ENCODE results near the gene COMTD1.

The COMTD1 gene

DNA sequence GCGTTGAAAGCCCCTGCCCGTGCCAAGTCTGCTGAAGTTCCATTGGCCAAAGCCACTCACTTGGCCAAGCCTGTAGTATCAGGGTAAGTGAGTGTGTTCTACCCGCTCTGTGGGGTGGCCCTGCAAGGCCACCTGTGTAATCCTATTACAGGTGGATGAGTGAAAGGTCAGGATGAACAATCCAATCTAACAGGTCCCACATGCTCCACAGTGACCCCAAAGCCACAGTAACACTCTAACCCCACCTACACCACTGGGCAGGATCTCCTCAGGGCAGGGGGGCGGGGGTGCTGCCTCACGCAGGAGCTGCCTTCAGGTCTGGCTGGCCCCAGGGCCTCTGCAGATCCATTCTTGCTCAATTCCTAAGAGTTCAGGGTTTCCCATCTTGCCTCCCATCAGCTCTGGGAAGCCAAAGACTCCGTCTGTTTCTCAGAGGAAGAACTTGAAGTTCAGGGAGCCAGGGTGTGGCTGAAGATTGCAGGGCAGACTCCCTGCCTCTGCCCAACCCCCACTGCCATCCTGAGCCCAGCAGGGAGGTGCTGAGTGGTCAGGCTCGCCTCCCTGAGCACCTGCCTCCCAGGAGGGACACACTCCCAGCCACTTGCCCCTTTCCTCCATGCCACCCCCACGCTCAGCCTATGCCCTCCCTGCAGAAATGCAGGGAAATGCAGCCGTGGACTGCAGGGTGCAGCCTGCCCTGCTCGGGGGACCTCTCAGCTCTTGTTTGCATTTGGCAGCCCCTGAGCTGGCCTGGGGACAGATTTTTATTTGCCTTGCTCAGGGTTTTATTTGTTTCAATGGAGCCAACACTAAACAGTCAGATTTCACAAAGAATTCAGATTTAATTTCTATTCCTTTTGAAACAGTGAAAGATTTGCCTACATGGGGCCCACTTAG, 9.8 kb upstream of the COMTD1 start:
- no peak for DNase-seq (ENCODE audit: low spot score)

- no peak for DNase-seq (ENCODE audit: low spot score)
Observed at GRCh38 chr10:75244487-75245353, 9.0 kb upstream of the COMTD1 start.

GRCh38 chr10:75243426-75243825, 7.7 kb upstream of the COMTD1 start:
- no peak for DNase-seq (ENCODE audit: low spot score)

DNA sequence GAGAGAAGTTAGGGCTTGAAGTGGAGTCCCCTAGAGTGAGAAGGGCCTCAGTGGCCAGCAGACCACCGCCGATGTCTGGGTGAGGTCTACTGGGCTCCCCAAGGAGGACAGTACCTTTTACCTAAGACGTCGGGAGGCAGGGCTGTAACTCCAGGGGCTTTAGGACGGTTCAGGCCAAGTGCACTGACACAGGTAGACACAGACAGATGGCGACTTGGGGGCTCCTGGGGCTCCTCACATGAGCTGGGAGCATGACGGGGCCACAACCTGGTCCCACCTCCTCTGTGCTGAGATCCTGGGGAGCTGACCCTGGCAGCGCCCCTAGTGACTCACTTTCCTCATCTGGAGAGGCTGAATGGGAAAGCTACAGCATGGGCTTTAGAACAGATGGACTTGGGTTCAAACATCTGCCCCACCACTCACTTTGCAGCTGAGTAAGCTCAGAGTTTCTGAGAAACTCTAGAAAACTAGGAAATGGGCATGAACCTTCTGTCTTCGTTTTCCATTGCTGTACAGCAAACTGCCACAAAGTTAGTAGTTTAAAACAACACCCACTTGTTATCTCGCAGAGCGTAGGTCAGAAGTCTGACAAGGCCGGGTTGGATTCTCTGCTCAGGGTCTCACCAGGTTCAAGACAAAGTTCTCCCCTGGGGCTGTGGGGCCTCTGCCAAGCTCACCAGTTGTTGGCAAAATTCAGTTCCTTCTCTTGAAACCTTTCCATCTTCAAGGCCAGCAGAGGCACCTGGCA, 4.7 kb upstream of the COMTD1 start:
- no peak for DNase-seq (ENCODE audit: low spot score)

- no peak for DNase-seq (ENCODE audit: low spot score)
Observed at GRCh38 chr10:75239096-75239790, 3.5 kb upstream of the COMTD1 start.

GRCh38 chr10:75238182-75239095, 2.7 kb upstream of the COMTD1 start:
- peak; percentile 1 for DNase-seq (ENCODE audit: low spot score)

GRCh38 chr10:75236178-75236825, 545 bp upstream of the COMTD1 start:
- no peak for DNase-seq (ENCODE audit: low spot score)

DNA sequence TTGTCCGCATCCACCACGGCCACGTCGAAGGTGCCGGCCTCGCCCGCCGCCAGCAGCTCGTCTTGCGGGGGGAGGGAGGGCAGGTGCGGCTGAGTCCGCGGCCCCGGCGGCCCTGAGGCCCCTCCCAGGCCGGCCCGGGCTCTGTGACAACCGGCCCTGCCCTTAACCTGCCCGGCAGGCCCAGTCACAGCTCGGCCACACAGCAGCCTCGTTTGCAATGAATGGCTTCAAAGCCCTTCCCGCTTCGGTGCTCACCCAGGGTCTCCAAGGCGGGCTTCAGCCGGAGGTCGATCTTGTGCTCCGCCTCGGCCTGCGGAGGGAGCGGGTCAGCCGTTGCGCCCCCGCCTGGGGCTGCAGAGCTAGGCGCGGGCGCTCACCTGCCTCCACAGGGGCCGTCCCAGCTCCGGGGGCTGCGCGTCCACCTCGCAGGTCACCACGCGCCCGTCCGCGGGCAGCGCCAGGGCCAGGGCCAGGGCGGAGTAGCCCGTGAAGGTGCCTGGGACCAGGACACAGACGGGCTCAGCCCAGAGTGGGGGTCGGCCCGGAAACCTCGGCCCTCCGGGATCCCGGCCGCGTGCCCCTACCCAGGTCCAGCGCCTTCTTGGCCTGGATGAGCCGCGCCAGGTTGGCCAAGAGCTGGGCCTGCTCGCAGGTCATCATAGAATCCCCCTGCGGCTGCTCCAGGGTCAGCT, 928 bp downstream of the COMTD1 start:
- no peak for DNase-seq (ENCODE audit: low spot score)

GRCh38 chr10:75234017-75234682, 1.6 kb downstream of the COMTD1 start:
- peak; percentile 99 for DNase-seq (ENCODE audit: low spot score)

DNA sequence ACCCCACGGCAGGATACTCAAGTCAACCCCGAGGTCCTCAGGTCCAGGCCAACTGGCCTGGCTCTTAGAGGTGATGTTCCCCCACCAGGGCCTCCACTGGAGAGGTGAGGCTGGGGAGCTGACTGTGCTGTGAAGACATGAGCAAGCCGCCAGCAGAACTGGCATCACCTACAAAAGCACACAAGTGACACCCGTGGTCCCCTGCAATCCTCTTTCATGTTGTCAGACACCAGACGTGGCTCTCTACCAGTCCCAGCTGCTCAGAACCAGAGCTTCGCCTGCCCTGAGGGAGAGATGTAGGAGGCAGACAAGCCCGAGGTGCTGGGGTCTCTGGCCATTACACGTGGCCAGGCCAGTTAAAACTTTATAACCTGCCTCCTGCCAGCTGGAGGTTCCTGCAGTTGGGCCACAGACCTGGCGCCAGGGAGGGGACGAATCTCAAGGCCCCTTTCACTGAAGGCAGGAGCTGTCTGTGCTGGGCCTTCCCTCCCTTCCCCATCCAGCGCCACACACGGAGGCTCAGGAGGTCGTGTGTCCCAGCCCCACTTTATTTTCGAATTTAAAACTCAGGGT, 2.2 kb downstream of the COMTD1 start:
- no peak for DNase-seq (ENCODE audit: low spot score)

DNA sequence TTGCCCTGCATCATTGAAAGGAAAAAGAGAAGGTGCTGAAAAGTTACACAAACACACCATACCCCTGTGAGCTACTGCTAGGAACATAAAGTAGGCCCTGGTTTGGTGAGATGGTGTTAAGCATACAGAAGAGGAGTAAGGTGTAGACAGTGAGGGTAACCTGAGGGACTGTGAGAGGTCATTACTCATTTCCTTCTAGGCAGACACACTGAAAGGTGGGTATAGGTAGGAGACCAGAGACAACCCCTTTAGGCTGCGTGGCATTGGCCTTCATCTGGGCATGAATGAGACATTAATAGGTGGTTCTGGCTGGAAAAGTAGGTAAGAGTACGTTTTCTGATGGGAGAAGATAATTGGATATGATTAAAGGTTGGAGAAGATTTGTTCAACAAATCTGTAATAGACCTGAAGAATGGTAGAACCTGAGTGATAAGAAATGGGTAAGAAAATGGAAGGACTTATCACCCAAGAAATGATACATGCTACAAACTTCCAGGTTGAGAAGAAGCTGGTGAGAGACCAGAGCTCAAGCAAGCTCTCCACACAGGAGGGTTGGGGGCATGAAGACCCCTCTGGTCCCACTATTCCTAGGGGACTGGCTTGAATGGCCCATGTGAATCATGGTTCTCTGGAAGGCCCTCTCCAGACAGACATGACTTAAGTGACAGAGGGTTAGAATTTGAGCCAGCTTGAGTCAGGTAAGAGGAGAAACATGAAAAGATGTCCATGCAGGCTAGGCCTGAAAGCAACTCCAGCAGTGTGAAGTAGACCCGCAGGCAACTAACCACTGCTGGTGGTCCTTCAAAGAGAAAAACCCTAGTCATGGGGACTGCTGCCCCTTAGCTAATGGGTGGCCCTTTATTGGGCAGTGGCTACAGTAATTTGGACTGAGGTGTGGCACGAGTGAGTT, 3.8 kb downstream of the COMTD1 start:
- DNase-seq (ENCODE audit: low spot score) = no peak

GRCh38 chr10:75230600-75231038, 5.1 kb downstream of the COMTD1 start:
- peak; percentile 89 for DNase-seq (ENCODE audit: low spot score)

DNA sequence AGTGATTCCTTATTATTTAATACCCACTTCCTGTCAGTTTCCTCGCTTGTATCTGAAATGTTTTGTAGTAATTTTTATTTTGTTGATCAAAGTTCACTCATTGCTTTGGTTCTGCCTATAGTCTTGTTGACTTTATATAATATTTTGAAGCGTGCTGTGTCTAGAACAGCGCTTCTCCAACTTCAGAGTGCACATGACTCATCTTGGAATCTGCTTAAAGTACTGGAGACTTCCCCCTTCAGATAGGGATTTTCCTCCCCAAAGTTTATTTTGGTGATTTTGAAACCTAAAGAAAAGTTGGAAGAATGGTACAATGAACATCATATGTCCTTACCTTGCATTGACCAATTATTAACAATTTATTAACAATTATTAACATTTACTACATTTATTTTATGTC, 5.8 kb downstream of the COMTD1 start:
- DNase-seq (ENCODE audit: low spot score) = no peak

- no peak for DNase-seq (ENCODE audit: low spot score)
Observed at GRCh38 chr10:75228834-75229233, 6.9 kb downstream of the COMTD1 start.

- no peak for DNase-seq (ENCODE audit: low spot score)
Observed at GRCh38 chr10:75228278-75228677, 7.5 kb downstream of the COMTD1 start.

DNA sequence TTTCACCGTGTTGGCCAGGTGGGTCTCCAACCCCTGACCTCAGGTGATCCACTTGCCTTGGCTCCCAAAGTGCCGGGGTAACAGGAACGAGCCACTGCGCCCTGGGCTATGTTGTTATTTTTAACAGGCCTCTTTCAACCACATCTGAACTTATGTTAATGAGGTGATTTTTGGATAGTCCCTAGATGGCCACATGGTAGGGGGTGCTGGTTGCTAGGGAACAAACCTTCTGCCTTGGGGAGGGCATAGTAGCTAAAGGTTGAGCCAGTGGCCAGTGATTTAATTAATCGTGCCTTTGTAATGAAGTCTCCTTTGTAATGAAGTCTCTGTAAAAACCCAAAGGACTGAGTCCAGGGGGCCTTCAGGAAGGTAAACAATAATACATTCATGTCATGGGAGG, 9.1 kb downstream of the COMTD1 start:
- DNase-seq (ENCODE audit: low spot score) = no peak

GRCh38 chr10:75226095-75226494, 9.7 kb downstream of the COMTD1 start:
- DNase-seq (ENCODE audit: low spot score) = no peak

Data from germinal center (tissue), 1 donor.